ENCODE measurements around the gene RNU1-1.
"Not testable (repeated sequence)": the region's sequence is repeated elsewhere in the genome, so short reads cannot be mapped to it uniquely, and the experiment has no call there.

The RNU1-1 gene

GRCh38 chr1:16514107-16515055 lies at the start of gene RNU1-1:
TSS of gene RNU1-1 (minus strand) at chr1:16514285.
- peak in 1 of 2 experiments; percentile 21 for DNase-seq

- DNase-seq: not testable (repeated sequence)
Measured at GRCh38 chr1:16561035-16561434, 47.0 kb upstream of the RNU1-1 start.

- DNase-seq: not testable (repeated sequence)
Measured at GRCh38 chr1:16560498-16560897, 46.4 kb upstream of the RNU1-1 start.

GRCh38 chr1:16559688-16560087 lies 45.6 kb upstream of the RNU1-1 start:
- not testable (repeated sequence) for DNase-seq

- DNase-seq: not testable (repeated sequence)
Measured at GRCh38 chr1:16557034-16557433, 42.9 kb upstream of the RNU1-1 start.

GRCh38 chr1:16553244-16553643 lies 39.2 kb upstream of the RNU1-1 start:
- not testable (repeated sequence) for DNase-seq

GRCh38 chr1:16550212-16550918 lies 36.3 kb upstream of the RNU1-1 start:
- DNase-seq: not testable (repeated sequence)

- DNase-seq: not testable (repeated sequence)
Measured at GRCh38 chr1:16549545-16549944, 35.5 kb upstream of the RNU1-1 start.

- not testable (repeated sequence) for DNase-seq
Measured at GRCh38 chr1:16547502-16548241, 33.6 kb upstream of the RNU1-1 start.

- not testable (repeated sequence) for DNase-seq
Measured at GRCh38 chr1:16545682-16546095, 31.6 kb upstream of the RNU1-1 start.

- not testable (repeated sequence) for DNase-seq
Measured at GRCh38 chr1:16540421-16540893, 26.4 kb upstream of the RNU1-1 start.

- not testable (repeated sequence) for DNase-seq
Measured at GRCh38 chr1:16537528-16537927, 23.4 kb upstream of the RNU1-1 start.

GRCh38 chr1:16536796-16537195 lies 22.7 kb upstream of the RNU1-1 start:
- DNase-seq: not testable (repeated sequence)

GRCh38 chr1:16535898-16536297 lies 21.8 kb upstream of the RNU1-1 start:
- DNase-seq: not testable (repeated sequence)

- not testable (repeated sequence) for DNase-seq
Measured at GRCh38 chr1:16535487-16535886, 21.4 kb upstream of the RNU1-1 start.

GRCh38 chr1:16534829-16535456 lies 20.9 kb upstream of the RNU1-1 start:
- DNase-seq: not testable (repeated sequence)

GRCh38 chr1:16534239-16534828 lies 20.2 kb upstream of the RNU1-1 start:
- not testable (repeated sequence) for DNase-seq

GRCh38 chr1:16532235-16532991 lies 18.3 kb upstream of the RNU1-1 start:
- not testable (repeated sequence) for DNase-seq

- not testable (repeated sequence) for DNase-seq
Measured at GRCh38 chr1:16528338-16528737, 14.3 kb upstream of the RNU1-1 start.

- DNase-seq: not testable (repeated sequence)
Measured at GRCh38 chr1:16525769-16526168, 11.7 kb upstream of the RNU1-1 start.

GRCh38 chr1:16521679-16522078 lies 7.6 kb upstream of the RNU1-1 start:
- not testable (repeated sequence) for DNase-seq

All from SW 1271 (cell line).